ENCODE measurements around the gene AJAP1.

DNA sequence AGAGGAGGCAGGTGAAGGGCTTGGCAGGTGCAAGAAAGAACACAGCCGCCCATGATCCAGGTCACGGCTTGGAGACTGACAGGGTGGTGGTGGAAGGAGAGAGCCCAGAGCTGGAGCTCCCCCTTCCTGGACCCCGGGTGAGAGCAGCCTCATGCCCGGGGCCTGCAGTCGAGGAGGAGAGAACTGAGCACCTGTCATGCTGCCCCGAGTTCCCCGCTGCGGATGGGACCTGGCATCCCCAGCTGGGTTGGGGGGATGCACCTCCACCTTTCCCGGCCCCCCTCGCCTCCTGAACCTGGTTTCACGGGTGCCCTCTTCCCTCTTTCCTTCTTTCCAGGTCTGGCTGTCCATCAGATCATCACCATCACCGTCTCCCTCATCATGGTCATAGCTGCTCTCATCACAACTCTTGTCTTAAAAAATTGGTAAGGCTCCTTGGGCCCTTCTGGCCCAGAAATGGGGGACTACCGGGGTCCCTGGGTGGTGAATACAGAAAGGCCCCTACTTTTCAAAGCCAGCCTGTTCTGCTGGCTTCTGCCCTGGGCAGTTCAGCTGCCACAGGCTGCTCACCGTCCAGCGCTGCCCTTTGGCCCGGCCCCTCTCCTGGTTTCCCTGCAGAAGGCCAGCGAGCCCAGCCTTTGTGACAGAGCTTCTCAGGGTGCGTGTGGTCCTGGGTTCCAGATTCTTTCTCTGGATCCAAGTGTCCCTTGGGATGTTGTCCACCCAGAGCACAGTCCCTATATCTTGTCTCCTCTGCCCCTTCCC is 115.3 kb downstream of the AJAP1 start:
- no peak for TF ChIP-seq SUZ12 (IDR thresholded peaks at IDR 0.05; ENCODE audit: low read length)
- no peak for TF ChIP-seq SIRT6 (IDR thresholded peaks at IDR 0.05; ENCODE audit: low read length)
- TF ChIP-seq CTCF (IDR thresholded peaks at IDR 0.05; ENCODE audit: control extremely low read depth in 1 of 3, insufficient read depth in 1 of 3, low read depth in 1 of 3, low read length in 3 of 3) = peak in 2 of 3 experiments; percentile 1 to 9; a peak in 2 of 4 replicates
- no peak for TF ChIP-seq MAX (IDR thresholded peaks at IDR 0.05)
- peak in 1 of 2 experiments; percentile 39; a peak in 1 of 4 replicates for TF ChIP-seq RAD21 (IDR thresholded peaks at IDR 0.05 in 1 of 2, conservative IDR thresholded peaks at IDR 0.05 in 1 of 2; ENCODE audit: low read depth in 2 of 2, low read length in 2 of 2)
- no peak for TF ChIP-seq EZH2 (IDR thresholded peaks at IDR 0.05; ENCODE audit: low read depth, low read length, severe bottlenecking)
- no peak for TF ChIP-seq EP300 (IDR thresholded peaks at IDR 0.05; ENCODE audit: borderline replicate concordance in 1 of 2, low read depth in 2 of 2, low read length in 2 of 2)
- TF ChIP-seq CBX5 (IDR thresholded peaks at IDR 0.05; ENCODE audit: low read depth, low read length) = no peak

Measured in H1 (cell line).